ENCODE data around the gene KLRC1. TPM values are rescaled to one million over a fixed set of nuclear protein-coding genes. Genes with fewer than 3 reads are reported as not detected.
"Not testable (repeated sequence)": the region's sequence is repeated elsewhere in the genome, so short reads cannot be mapped to it uniquely, and the experiment has no call there.

The KLRC1 gene
- total RNA-seq, result 1 to 10 TPM in 2 of 4 donors, under 1 TPM in 2; 0.28 to 2.2 (median 1.2) TPM

DNA sequence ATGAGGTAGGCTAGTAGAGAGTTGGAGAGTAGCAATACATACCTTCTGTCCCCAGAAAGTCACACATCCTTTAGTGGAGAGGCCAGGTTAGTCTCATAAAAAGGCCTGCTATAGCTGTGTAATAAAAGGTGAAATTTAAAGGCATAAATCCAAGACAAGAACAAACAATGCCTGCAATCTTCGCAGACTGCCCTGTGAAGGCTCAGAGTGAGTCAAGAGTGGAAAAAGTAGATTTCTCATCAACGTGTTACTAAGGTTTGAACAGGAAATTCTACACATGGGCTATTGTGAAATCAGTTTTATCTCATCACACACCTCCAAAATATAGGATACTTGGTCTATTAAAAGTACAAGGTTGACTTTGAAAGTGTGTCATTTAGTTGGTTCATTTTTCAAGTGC, at the start of gene KLRC1:
Gene KLRC1, minus strand, starts transcription at position 222 of the 400 bp plus-strand sequence. CDS start 2,221 bp downstream, outside the sequence.
- TF ChIP-seq, protein P1, sequence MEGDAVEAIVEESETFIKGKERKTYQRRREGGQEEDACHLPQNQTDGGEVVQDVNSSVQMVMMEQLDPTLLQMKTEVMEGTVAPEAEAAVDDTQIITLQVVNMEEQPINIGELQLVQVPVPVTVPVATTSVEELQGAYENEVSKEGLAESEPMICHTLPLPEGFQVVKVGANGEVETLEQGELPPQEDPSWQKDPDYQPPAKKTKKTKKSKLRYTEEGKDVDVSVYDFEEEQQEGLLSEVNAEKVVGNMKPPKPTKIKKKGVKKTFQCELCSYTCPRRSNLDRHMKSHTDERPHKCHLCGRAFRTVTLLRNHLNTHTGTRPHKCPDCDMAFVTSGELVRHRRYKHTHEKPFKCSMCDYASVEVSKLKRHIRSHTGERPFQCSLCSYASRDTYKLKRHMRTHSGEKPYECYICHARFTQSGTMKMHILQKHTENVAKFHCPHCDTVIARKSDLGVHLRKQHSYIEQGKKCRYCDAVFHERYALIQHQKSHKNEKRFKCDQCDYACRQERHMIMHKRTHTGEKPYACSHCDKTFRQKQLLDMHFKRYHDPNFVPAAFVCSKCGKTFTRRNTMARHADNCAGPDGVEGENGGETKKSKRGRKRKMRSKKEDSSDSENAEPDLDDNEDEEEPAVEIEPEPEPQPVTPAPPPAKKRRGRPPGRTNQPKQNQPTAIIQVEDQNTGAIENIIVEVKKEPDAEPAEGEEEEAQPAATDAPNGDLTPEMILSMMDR (IDR thresholded peaks at IDR 0.05), result no peak
- DNase-seq (ENCODE audit: low spot score) (no peak), ATAC-seq (ENCODE audit: low FRiP score) (no peak)

DNA sequence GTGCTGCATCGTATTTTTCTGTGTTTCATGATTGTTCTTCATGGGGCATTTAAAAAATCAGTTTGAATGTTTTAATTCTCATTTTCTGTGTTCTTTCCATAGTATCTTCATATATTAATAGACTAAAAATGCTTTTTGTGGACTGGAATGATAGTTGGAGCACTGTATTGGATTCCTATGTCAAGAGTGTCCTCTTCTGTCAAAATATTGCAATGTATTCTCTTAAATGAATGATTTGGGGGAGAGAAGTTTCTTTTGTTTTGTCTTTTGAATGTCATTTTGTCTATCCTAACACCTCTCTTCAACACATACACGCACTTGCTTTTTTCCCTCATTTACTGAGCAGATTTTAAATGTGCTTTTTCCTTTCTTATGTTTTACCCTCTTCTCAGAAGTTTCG, 47.9 kb upstream of the KLRC1 start:
- no peak for ATAC-seq (ENCODE audit: low FRiP score)
- TF ChIP-seq, protein P1 (IDR thresholded peaks at IDR 0.05), result no peak
- no peak for DNase-seq (ENCODE audit: low spot score)

DNA sequence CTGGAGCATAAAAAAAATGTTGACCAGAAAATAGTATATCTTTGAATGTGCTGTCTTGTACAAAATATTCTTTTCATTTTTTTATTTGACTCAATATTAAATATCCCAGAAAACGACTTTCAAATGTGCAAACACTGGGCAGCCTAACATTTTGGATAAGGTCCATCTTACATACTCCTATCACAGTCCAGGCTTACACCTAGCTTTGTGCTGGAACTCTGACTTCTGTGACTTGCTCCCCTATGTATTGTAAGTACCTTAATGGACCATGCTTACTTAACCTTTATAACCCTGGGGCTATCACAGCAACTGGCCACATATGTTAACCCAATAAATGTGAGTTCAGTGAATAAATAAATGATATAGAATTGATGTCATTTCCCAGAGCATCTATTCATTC, 44.9 kb upstream of the KLRC1 start:
- ATAC-seq (ENCODE audit: low FRiP score) (no peak), DNase-seq (ENCODE audit: low spot score) (no peak)
- TF ChIP-seq, protein P1 (IDR thresholded peaks at IDR 0.05), result no peak

DNA sequence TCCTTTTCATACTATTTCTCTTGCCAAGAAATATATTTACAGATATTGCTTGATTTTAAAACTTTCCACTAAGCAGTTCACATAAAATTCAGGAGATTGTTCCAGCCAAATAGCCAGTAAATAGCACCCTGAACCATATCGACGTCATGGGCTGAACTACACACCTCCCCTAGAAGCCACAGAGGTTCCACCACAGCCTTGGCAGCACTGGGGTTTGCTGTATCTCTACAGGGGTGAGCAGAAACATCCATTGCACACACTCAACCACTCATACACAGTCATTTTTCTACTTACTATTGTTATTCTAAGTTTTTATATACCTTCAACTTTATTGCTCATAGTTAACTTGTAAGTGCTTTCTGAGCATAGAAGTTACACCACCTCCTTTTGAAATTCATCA, 44.4 kb upstream of the KLRC1 start:
- TF ChIP-seq, protein P1 (IDR thresholded peaks at IDR 0.05), result no peak
- DNase-seq (ENCODE audit: low spot score) (no peak), ATAC-seq (ENCODE audit: low FRiP score) (no peak)

DNA sequence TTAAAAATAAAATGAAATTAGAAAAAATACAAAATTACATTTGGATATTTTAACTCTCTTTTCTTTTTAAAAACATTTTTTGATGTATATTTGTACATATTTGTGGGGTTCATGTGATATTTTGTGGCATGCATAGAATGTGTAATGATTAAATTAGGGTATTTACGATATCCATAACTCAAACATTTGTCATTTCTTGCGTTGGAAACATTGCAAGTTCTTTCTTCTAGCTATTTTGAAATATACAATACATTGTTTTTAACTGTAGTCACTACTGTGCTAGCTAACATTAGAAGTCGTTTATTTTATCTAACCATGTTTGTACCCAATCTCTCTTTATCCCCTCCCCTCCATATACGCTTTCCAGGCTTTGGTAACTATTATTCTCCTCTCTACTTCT, 38.6 kb upstream of the KLRC1 start:
- ATAC-seq (ENCODE audit: low FRiP score) (no peak), DNase-seq (ENCODE audit: low spot score) (no peak)
- TF ChIP-seq, protein P1 (IDR thresholded peaks at IDR 0.05), result no peak

DNA sequence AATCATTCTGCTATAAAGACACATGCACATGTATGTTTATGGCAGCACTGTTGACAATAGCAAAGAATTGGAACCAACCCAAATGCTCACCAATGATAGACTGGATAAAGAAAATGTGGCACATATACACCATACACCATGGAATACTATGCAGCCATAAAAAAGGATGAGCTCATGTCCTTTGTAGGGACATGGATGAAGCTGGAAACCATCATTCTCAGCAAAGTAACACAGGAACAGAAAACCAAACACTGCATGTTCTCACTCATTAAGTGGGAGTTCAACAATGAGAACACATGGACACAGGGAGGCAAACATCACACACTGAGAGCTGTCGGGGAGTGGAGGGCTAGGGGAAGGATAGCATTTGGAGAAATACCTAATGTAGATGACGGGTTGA, 34.2 kb upstream of the KLRC1 start:
- ATAC-seq (ENCODE audit: low FRiP score), result not testable (repeated sequence)

DNA sequence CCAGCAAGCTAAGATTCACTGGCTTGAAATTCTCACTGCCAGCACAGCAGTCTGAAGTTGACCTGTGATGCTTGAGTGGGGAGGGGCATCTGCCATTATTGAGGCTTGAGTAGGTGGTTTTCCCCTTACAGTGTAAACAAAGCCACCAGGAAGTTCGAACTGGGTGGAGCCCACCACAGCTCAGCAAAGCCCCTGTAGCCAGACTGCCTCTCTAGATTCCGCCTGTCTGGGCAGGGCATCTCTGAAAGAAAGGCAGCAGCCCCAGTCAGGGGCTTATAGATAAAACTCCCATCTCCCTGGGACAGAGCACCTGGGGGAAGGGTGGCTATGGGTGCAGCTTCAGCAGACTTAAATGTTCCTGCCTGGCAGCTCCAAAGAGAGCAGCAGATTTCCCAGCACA, 28.7 kb upstream of the KLRC1 start:
- not testable (repeated sequence) for DNase-seq (ENCODE audit: low spot score); ATAC-seq (ENCODE audit: low FRiP score)

More for the DNA sequence above, 34.2 kb upstream of the KLRC1 start:
- DNase-seq (ENCODE audit: low spot score), result not testable (repeated sequence)

DNA sequence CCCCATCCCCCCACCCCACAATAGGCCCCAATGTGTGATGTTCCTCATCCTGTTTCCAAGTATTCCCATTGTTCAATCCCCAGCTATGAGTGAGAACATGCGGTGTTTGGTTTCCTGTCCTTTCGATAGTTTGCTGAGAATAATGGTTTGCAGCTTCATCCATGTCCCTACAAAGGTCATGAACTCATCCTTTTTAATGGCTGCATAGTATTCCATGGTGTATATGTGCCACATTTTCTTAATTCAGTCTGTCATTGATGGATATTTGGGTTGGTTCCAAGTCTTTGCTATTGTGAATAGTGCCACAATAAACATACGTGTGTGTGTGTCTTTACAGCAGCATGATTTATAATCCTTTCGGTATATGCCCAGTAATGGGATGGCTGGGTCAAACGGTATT, 19.6 kb upstream of the KLRC1 start:
- not testable (repeated sequence) for ATAC-seq (ENCODE audit: low FRiP score); DNase-seq (ENCODE audit: low spot score)

DNA sequence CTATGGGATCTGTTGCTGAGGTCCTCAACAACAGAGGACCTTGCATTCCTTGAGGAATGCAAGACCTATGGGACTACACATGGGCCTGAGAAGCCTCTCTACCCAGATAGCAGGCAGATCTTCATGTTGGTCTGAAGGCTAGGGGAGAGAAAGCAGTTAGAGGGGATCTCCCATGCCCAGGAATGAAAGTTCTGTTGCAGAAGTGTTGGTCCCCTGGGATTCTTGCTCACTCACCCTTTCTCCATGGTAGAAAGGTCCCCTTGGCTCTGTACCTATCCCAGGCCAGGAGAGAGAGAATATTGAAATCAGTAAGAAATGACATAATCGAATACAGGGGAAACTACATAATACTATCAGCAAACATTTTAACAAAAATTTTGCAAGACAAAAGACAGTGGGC, 16.5 kb upstream of the KLRC1 start:
- TF ChIP-seq, protein P1 (IDR thresholded peaks at IDR 0.05), result no peak
- no peak for DNase-seq (ENCODE audit: low spot score)
- no peak for ATAC-seq (ENCODE audit: low FRiP score)

Data from omental fat pad (tissue), 4 donors.